Activated CD4-positive, CD25-positive, alpha-beta regulatory T cell treated with anti-CD3 and anti-CD28 coated beads, Interleukin-2, amount 50 U/mL, for 24 hours (primary cell): ENCODE results near the gene PRKN.
A peak's percentile ranks its signal among the peaks of the same experiment; 100 is the strongest.

ENCODE experiments used
- ATAC-seq, 2 donors: fragments of 150-1000 bp; cut with Tn5 transposase; one replicate each; pipeline ENCODE4 v1.10.0; 2021; ENCODE audit warnings: mild to moderate bottlenecking in 1 of 2, moderate library complexity in 1 of 2

PRKN gene

DNA sequence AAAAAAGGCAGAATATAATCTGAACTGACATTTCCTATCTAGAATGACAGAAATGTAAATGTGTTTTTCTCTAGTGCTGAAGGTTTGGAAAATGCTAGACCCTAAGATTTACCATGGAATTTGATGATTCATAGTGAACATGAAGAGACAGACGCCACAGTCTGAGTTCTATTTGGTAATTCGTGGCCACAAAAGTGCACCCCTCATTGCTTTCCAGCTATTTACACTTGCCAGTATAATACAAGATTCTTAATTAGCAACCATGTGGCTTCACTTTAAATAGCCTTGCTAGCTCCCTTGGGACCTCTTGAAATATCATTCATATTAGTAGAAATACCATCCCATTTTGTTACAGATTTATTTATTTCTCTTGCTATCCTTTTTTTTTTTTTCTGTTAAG, 636.8 kb downstream of the PRKN start:
- no peak for ATAC-seq

DNA sequence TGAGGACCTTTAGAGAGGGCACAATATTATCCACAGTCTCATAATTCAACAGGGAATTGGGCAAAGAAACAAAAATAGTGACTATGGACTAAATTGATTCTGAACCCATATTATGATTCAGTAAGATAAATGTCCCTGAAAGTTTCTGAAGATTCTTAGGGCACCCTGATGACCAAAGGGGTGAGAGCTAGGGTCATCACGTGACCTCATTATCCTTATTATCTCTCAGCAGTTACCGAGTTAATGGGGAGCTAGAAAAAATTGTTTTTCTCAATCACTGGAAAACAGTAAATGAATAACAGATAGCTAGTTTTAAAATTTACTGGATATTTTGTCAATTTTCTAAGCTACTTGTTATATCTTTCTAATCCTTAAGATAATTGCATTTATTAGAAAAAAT, 639.5 kb downstream of the PRKN start:
- no peak for ATAC-seq

DNA sequence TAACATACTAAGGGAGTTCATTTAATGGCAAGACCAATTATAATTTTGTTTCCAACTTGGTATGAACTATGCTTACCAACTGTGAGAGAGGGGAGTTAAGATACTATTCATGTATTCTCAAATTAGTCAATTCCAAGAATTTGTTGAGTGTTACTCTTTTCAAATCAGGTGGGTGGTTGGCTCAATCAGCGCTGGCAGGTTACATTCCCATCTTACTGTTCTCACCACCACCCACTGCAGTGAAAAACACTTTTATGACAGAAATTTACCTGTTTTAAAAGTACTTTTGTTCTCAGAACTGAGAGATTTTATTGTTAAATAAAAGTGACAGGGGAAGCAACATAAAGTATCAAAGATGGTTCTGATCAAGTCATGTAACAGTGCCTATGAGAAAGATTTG, 642.0 kb downstream of the PRKN start:
- no peak for ATAC-seq

DNA sequence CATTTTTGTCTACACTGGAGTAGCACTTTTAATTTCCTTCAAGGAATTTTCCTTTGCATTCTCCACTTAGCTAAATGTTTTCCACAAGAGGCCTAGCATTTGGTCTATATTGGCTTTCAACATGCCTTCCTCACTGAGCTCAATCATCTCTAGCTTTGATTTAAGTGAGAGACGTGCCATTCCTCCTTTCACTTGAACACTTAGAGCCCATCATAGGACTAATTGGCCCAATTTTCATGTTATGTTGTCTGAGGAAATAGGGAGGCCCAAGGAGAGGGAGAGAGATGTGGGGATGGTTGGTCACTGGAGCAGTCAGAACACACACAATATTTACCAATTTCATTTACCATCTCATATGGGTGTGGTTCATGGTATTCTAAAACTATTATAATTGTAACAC, 645.0 kb downstream of the PRKN start:
- no peak for ATAC-seq

DNA sequence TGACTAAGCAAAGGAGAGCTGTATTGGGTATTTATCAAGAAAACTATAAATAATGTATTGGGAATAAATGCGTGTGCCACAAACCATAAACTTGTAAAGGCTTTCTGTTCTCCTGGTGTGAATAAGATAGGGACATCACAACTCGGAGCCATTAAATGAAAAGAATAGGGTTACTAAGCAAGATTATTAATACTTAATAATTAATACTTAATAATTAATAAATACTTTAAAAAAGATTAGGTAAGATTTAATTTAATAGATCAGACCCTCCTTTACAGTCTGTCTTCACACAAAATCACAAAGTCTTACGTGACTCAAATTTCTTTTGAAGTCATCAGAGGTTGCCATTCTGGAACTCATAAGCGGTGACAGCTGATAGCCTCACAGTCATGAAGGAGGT, 648.9 kb downstream of the PRKN start:
- ATAC-seq = no peak

DNA sequence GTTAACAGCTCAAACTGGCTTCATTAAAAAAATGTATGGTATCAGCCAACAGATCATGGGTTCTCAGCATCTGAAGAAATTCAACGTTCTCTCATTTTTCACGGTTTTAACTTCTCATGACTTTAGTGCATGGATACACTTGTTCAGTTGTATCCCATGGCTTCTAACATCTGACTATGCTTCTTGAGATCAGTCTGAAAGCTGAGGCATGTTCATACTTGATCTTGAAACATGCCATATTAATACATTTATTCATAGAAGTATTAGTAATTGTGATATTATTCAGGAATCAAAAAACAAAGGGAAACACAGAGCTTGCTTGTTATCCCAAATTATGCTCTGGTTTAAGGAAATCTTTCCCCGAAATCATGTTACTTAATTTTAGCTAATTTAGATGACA, 649.4 kb downstream of the PRKN start:
- ATAC-seq = no peak

DNA sequence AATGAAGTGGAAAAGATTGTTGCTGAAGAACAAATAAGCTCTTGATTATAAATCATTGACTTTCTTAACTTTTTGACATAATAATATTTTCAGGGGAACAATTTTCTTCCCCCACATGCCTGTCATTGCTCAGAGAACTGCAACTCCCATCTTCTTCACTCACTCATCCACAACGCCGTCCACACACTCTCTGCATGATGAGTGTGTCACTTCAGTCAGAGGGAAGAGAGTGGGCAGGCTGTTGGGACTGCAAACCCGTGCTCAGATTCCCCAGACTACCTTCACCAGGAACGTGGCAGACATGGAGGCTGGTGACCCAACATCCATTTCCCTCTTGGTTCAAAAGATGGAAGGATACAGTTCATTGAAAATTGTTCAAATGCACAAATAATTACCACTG, 650.8 kb downstream of the PRKN start:
- no peak for ATAC-seq

DNA sequence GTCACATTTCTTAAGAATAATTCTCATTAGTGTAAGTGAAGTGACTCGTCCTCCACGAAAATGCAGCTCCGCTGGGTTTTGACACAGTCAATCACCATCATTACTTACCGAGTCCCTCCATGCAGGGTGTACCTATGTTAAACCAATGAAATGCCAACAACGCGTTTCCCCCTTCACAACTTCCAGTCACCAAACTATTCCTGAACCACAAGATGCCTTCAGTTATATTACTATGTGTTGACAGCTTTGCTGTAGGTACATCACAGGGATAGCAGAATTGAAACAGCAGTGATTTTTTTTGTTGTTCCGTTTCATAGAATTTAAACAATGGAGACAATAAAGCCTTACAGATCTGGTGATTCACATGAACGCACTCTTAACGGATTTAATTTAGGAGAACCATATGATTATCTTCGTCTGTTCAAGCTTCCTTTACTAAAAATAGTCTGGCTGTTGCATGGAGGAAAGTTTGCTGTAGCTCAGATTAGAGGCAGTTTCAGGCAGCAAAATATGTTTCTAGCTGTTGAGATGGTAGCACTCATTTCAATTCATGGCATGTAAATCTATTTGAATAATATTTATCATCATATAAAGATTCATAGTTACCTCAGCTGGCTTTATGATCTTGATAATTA, 652.8 kb downstream of the PRKN start:
- ATAC-seq = no peak

DNA sequence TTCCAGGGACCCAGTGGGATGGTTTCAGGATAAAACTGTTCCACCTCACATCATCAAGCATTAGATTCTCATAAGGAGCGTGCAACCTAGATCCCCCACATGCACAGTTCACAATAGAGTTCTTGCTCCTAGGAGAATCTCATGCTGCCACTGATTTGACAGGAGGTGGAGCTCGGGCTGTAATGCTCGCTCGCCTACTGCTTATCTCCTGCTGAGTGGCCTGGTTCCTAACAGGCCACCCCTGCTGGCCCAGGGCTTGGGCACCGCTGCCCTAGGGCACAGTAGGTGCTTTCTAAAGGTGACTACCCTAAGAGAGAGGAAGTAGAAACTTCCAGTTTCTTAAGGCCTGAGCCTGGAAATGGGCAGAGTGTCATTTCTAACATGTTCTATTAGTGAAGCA, 656.9 kb downstream of the PRKN start:
- ATAC-seq = no peak

DNA sequence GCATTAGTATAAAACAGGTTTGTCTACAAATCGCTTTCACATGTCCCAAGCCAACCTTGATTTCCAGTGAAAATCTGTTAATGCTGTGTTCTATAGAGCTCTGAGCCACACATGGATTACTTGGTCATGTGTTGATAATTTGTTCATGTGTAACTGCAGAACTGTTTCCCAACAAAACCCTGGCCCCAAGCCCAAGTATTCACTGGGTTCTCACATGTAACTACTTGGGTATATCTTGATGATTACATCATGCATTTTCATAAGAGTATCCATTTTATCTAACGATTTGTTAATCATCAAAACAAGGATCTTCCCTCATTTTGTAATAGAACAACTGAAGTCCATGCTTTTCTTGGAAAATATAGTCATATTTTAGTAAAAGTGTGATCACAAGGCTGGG, 657.6 kb downstream of the PRKN start:
- no peak for ATAC-seq

DNA sequence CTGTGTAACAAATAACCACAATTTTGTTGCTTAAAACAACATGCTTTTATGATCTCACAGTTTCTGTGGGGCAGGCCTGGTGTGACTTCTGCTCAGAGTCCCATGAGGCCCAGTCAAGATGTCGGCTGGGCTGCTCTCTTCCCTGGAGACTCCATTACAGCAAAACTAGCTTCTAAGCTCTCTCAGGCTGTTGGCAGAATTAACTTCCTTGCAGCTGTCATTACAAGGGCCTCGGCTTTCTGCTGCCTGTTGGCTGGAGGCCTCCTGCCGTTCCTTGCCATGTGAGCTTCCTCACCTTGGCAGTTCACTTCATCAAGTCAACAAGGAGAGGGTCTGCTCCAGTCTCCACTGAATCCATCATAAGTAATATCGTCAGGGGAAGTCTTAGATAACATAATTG, 659.2 kb downstream of the PRKN start:
- no peak for ATAC-seq

DNA sequence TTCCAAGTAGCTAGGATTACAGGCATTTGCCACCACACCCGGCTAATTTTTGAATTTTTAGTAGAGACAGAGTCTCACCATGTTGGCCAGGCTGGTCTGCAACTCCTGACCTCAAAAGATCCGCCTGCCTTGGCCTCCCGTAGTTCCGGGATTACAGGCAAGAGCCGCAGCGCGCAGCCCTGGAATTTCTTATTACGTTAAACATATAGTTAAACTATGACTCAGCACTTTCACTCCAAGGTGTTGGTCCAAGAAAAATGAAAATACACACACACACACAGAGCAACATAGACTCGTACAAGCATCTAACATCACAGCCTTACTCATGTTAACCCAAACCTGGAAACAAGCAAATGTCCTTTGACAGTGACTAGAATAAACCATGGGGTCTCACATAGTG, 663.9 kb downstream of the PRKN start:
- ATAC-seq = no peak

DNA sequence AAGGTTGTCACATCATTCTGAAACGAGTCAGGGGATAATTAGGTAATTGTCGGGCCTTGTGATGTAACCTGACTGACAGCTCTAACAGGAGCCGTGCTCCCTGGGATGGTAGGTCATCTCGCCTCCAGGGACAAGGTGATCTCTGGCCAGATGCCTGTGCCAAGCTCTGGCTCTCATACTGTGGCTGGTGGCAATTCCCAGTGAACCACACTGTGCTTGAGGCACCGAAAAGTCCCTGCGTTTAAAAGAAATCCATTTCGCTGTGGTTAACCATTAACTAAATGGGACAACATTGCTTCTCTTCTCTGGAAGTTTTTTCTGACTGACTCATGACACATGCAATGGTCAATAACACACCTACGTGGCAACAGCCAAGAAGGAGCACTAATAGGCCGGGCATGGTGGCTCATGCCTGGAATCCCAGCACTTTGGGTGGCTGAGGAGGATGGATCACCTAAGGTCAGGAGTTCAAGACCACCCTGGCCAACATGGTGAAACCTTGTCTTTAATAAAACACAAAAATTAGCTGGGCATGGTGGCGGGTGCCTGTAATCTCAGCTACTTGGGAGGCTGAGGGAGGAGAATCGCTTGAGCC, 669.2 kb downstream of the PRKN start:
- no peak for ATAC-seq

DNA sequence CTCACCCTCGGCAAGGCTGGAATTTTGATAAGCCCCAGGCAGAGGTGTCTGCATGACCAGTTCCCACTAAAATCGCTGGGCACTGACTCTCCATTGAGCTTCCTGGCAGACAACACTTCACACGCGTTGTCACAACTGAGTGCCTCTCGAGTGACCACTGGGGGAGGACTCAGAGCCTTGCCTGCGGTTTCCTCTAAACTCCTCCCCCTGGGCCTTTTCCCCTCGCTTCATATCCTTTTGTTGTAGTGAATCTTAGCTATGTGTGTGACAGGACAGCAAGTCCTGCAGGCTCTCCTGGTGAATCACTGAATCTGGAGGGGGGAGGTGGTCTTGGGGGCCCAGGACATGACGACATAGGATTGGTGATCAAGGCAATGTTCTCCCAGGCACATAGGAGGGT, 670.8 kb downstream of the PRKN start:
- ATAC-seq = no peak

DNA sequence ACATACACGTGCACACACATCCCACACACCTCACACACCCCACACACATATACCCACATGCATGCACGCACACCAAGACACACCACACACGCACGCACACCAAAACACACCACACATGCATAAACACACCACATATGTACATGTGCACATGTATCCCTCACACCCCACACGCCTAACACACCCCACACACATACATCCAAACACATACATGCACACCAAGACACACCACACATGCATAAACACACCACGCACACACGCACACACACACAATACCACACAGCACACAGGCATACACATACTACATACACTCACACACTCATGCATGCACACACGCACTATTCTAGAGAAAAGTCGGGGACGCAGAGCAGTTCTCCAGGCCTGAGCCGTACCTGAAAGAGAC, 671.5 kb downstream of the PRKN start:
- no peak for ATAC-seq

DNA sequence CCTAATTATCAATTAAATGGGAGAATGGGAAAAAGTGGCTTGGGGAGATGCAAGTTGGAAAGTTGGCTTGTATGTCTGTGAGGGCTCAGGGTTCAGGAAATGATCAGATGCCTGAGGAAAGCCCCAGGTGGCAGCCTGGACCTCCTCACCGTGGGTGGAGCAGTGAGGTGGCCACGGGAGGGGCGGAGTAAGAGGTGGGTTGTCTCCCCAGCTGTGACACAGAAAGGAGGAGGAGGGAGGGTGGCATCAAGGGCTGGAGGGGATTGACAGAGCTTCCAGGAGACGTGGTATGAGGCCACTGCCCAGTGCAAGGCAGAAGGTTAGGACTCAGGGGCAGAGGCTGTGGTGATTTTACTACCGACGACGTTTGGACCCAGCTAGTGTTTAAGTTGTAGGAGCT, 672.2 kb downstream of the PRKN start:
- ATAC-seq = no peak

DNA sequence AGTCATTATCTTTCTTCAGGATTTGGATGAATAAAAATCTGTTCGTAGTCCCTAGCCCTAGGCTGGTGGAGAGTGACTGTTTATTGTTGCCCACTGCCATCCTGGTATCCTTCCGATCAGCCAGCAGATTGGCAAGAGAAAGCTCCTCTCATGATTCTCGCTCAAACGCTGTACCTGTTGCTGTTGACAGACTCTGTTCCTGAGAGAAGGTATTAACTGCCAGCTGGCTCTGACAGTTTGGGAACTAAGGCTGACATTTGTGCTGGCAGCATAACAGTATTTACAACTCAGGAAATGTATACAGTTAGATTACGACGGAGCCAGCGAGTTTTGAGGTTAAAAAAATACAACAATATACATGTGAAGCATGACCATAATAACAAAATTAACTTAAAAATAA, 674.5 kb downstream of the PRKN start:
- no peak for ATAC-seq

DNA sequence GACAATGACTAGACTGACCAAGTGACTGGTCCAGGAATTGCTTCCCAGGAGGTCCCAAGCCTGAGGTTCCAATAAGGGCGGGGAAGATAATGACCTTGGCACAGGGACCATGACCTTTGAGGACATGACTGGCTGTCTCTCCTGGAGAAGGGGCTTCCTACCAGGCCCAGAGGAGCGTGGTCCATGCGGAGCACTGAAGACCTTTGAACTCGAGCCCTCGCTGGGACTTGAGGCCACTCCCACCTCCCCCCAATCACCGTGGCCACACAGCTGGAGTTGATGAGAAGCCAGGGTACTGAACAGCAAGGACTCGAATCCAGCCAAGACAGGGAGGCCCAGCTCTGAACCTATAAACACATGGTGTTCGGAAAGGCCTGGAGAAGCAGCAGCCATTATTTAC, 677.0 kb downstream of the PRKN start:
- ATAC-seq = no peak

DNA sequence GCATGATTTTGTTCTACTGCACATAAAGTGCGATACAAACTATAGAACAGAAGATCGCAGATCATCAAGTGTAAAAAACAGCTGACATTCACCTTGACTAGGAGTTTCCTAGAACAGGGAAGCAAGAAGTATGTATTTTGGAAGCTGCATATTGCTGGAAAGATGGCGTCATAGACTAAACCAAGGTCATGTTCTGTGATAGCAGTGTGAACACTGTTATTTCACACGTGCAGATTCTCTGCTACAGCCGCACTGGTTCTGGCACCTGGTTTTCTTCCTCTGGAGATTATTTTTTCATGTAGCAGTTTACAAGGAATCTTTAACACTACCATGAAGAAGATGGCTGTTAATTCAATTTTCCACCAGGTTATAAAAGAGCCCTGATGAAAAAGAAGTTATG, 681.2 kb downstream of the PRKN start:
- ATAC-seq = no peak

DNA sequence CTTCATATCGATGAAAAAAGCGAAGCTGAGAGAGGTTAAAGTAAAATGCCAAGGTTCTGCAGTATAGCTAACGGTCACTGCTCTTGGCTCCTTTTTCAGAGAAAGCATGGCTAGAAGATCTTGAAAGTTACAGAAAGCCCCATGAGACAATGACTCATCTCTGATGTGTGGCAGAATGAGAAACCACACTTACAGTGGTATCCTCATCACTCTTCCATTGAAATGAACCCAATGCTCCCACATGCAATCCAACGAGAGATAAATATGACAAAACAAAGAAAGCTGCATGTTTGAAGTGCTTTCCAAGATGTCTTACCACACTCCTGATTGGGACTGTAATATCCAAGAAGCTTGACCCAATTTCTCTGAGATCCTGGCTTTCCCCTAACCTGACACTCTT, 694.9 kb downstream of the PRKN start:
- peak in 1 of 2 donors; percentile 13 for ATAC-seq

DNA sequence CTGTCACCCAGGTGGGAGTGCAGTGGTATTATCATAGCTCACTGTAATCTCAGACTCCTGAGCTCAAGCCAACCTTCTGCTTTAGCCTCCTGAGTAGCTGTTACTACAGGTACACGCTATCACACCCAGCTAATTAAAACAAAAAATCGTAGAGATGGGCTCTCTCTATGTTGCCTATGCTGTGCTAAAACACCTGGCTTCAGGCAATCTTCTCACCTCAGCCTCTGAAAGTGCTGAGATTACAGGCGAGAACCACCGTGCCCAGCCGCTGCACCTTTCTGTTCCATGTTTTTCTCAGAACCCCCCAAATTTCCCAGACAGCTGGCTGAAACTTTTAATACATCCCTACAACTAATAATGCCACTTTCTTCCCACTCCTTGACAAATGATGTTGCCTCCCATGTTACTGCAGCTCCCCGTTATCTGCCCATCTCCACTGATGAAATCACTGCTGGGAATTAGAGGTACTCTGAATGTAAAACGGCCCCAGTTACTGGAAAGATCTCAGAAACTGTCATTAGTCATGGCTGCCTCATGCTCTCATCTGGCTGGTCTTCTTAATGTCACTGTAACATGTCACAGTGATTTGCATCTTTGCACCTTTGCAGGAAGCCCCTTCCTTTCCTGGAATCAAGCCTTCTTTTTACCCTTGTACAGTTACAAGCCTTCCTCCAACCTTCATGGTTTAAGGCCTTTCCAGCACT, 697.5 kb downstream of the PRKN start:
- peak in 1 of 2 donors; percentile 13 for ATAC-seq

DNA sequence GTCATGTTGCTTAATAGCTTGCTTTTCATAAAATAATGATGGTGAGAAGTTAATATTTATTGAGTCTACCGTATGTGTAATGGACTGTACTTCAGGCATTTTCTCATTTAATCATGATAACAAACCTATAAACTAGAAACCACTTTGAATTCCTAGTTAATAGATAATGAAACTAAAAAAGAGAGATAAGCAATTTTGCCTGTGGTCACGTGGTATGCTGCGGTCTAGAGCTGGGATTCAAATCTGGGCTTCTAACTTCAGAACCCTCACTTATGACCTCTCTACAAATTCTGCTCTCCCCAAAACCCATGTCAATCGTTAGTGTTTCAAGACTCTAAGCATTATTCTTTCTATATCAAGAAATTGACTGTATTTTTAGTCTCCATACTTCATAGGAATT, 700.7 kb downstream of the PRKN start:
- ATAC-seq = no peak

DNA sequence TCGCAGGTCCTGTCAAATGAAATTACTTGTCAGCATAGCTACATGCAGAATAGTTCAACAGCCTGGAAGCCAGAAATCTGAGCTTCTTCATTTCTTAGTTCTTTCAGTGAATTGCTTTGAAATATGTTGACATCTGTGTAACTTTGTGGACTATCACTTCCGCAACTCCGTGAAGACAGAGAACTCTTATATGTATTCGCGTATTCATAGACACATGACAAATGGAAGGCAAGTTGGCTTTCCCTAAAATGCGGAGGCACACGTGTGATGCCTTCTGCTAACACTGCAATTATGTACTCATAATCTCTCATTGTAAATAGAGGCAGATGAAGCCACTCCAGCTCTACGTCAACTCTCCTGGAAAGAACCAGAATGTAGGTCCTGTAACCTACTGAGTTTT, 701.5 kb downstream of the PRKN start:
- ATAC-seq = no peak

DNA sequence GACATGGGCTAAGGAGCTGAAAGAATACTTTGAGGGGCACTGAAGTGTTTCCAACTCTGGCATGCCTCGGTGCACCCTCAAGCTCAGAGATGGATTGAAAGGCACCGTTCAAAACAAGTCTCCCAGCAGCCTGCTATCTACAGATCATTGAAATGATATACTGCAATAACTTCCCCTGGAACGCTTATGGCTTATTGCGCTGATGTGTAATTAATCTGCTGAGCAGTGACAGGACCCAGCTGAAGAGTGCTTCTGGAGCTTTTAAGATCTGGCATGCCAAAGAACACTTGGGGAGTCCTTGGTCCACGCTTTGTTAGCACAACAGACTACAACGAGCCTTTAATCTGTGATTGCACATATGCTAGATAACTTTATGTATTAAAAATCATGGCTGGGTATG, 708.2 kb downstream of the PRKN start:
- no peak for ATAC-seq

DNA sequence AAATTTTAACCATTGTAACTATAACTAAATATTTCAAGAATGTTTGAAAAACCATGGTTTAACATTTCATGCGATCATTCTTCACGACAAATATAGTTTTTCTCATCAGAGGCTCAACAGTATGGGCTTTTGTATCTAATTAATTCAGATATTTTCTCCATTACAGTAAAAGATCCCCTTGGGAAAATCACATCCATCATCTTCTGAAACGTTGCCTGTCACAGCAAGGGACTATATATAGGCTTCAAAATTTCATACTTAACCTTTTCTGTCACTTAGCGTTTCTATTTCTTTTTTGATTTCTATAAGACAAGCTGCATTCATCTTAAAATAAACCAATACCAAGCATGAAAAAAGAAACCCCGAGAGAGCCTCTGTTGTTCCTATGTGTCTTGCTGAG, 710.0 kb downstream of the PRKN start:
- no peak for ATAC-seq
